Measurements from ENCODE around the gene CRYBG1.

CRYBG1 gene

GRCh38 chr6:106564476-106564875, 204.0 kb downstream of the CRYBG1 start:
- Histone ChIP-seq H3K36me3 (ENCODE audit: insufficient read depth, low read length) (peaks cover 36% of the 10 kb centered on the region), H3K79me2 (ENCODE audit: insufficient read depth, low read length) (no peaks in the 10 kb centered on the region), H3K9me3 (ENCODE audit: insufficient read depth, low read depth, low read length) (no peaks in the 10 kb centered on the region), H4K20me1 (ENCODE audit: insufficient read depth, low read length, poor library complexity, severe bottlenecking) (no peaks in the 10 kb centered on the region), H3K27me3 (ENCODE audit: insufficient read depth, low read length, poor library complexity, severe bottlenecking) (no peaks in the 10 kb centered on the region), H2AFZ (ENCODE audit: low read length) (no peak overlapping the region), H3K9me2 (replicated peaks; ENCODE audit: low read depth, low read length) (no peaks in the 10 kb centered on the region), H3F3A (ENCODE audit: low read depth) (no peaks in the 10 kb centered on the region), H3K4me3 (ENCODE audit: low read length, poor library complexity, severe bottlenecking) (no peak overlapping the region), H3K4me1 (ENCODE audit: insufficient read depth, low read length, poor library complexity, severe bottlenecking) (no peaks in the 10 kb centered on the region), H3K4me2 (ENCODE audit: low read depth, low read length, poor library complexity, severe bottlenecking) (no peak overlapping the region), H3K9ac (ENCODE audit: low read depth, low read length, poor library complexity, severe bottlenecking) (no peak overlapping the region)
- TF ChIP-seq CTCF (conservative IDR thresholded peaks at IDR 0.05; ENCODE audit: low read length) (no peak), EZH2phosphoT487 (IDR thresholded peaks at IDR 0.05; ENCODE audit: borderline replicate concordance) (no peak)

GRCh38 chr6:106568530-106568929, 208.0 kb downstream of the CRYBG1 start:
- Histone ChIP-seq H3K4me2 (ENCODE audit: low read depth, low read length, poor library complexity, severe bottlenecking) (no peak overlapping the region), H3K79me2 (ENCODE audit: insufficient read depth, low read length) (no peaks in the 10 kb centered on the region), H3K9ac (ENCODE audit: low read depth, low read length, poor library complexity, severe bottlenecking) (no peak overlapping the region), H3K4me1 (ENCODE audit: insufficient read depth, low read length, poor library complexity, severe bottlenecking) (no peaks in the 10 kb centered on the region), H3F3A (ENCODE audit: low read depth) (no peaks in the 10 kb centered on the region), H3K4me3 (ENCODE audit: low read length, poor library complexity, severe bottlenecking) (no peak overlapping the region), H3K9me3 (ENCODE audit: insufficient read depth, low read depth, low read length) (no peaks in the 10 kb centered on the region), H2AFZ (ENCODE audit: low read length) (no peak overlapping the region), H3K27me3 (ENCODE audit: insufficient read depth, low read length, poor library complexity, severe bottlenecking) (no peaks in the 10 kb centered on the region), H4K20me1 (ENCODE audit: insufficient read depth, low read length, poor library complexity, severe bottlenecking) (no peaks in the 10 kb centered on the region), H3K36me3 (ENCODE audit: insufficient read depth, low read length) (peaks cover 38% of the 10 kb centered on the region), H3K9me2 (replicated peaks; ENCODE audit: low read depth, low read length) (no peaks in the 10 kb centered on the region)
- no peak for TF ChIP-seq CTCF (conservative IDR thresholded peaks at IDR 0.05; ENCODE audit: low read length)
- no peak for TF ChIP-seq EZH2phosphoT487 (IDR thresholded peaks at IDR 0.05; ENCODE audit: borderline replicate concordance)

- Histone ChIP-seq H3K36me3 (ENCODE audit: insufficient read depth, low read length) (peaks cover 32% of the 10 kb centered on the region), H3K27me3 (ENCODE audit: insufficient read depth, low read length, poor library complexity, severe bottlenecking) (no peaks in the 10 kb centered on the region), H4K20me1 (ENCODE audit: insufficient read depth, low read length, poor library complexity, severe bottlenecking) (no peaks in the 10 kb centered on the region), H3K9ac (ENCODE audit: low read depth, low read length, poor library complexity, severe bottlenecking) (no peak overlapping the region), H3K4me3 (ENCODE audit: low read length, poor library complexity, severe bottlenecking) (no peak overlapping the region), H3K79me2 (ENCODE audit: insufficient read depth, low read length) (no peaks in the 10 kb centered on the region), H3K9me2 (replicated peaks; ENCODE audit: low read depth, low read length) (no peaks in the 10 kb centered on the region), H3K4me2 (ENCODE audit: low read depth, low read length, poor library complexity, severe bottlenecking) (no peak overlapping the region), H3K4me1 (ENCODE audit: insufficient read depth, low read length, poor library complexity, severe bottlenecking) (no peaks in the 10 kb centered on the region), H3F3A (ENCODE audit: low read depth) (no peaks in the 10 kb centered on the region), H3K9me3 (ENCODE audit: insufficient read depth, low read depth, low read length) (no peaks in the 10 kb centered on the region), H2AFZ (ENCODE audit: low read length) (no peak overlapping the region)
- TF ChIP-seq EZH2phosphoT487 (IDR thresholded peaks at IDR 0.05; ENCODE audit: borderline replicate concordance) (no peak), CTCF (conservative IDR thresholded peaks at IDR 0.05; ENCODE audit: low read length) (no peak)
These were observed 208.9 kb downstream of the CRYBG1 start for GRCh38 chr6:106569428-106569827.

Measured in Loucy (cell line).